ENCODE data around the gene CDON.

Gene CDON

GRCh38 chr11:125968354-125968753 lies 94.3 kb downstream of the CDON start:
- no peak for TF ChIP-seq CTCF (IDR thresholded peaks at IDR 0.05; ENCODE audit: low read depth, low read length)
- no peak overlapping the region for H3K4me3 ChIP-seq (ENCODE audit: low read depth, low read length)

- TF ChIP-seq CTCF (IDR thresholded peaks at IDR 0.05; ENCODE audit: low read depth, low read length), result no peak
- H3K4me3 ChIP-seq (ENCODE audit: low read depth, low read length), result no peak overlapping the region
Measured at GRCh38 chr11:125967515-125967914, 95.2 kb downstream of the CDON start.

- H3K4me3 ChIP-seq (ENCODE audit: low read depth, low read length), result no peak overlapping the region
- no peak for TF ChIP-seq CTCF (IDR thresholded peaks at IDR 0.05; ENCODE audit: low read depth, low read length)
Measured at GRCh38 chr11:125960771-125961170, 101.9 kb downstream of the CDON start.

- TF ChIP-seq CTCF (IDR thresholded peaks at IDR 0.05; ENCODE audit: low read depth, low read length), result no peak
Measured at GRCh38 chr11:125959931-125960330, 102.7 kb downstream of the CDON start.

GRCh38 chr11:125959511-125959910 lies 103.2 kb downstream of the CDON start:
- H3K4me3 ChIP-seq (ENCODE audit: low read depth, low read length), result no peak overlapping the region
- no peak for TF ChIP-seq CTCF (IDR thresholded peaks at IDR 0.05; ENCODE audit: low read depth, low read length)

More at GRCh38 chr11:125959931-125960330, 102.7 kb downstream of the CDON start:
- no peak overlapping the region for H3K4me3 ChIP-seq (ENCODE audit: low read depth, low read length)

- TF ChIP-seq CTCF (IDR thresholded peaks at IDR 0.05; ENCODE audit: low read depth, low read length), result no peak
Measured at GRCh38 chr11:125958872-125959400, 103.7 kb downstream of the CDON start.

GRCh38 chr11:125957618-125958332 lies 104.9 kb downstream of the CDON start:
- H3K4me3 ChIP-seq (ENCODE audit: low read depth, low read length), result no peak overlapping the region
- TF ChIP-seq CTCF (IDR thresholded peaks at IDR 0.05; ENCODE audit: low read depth, low read length), result no peak

More at GRCh38 chr11:125958872-125959400, 103.7 kb downstream of the CDON start:
- H3K4me3 ChIP-seq (ENCODE audit: low read depth, low read length), result no peak overlapping the region
